Mucosa of descending colon (tissue), 3 donors: ENCODE measurements around the gene CDH4. TPM values are rescaled to one million over a fixed set of nuclear protein-coding genes. Genes with fewer than 3 reads are reported as not detected.

ENCODE experiments used
- ATAC-seq: fragments of 200-7000 bp; cut with Tn5 transposase; one replicate; pipeline ENCODE4 v1.9.1; 2020; ENCODE audit warnings: mild to moderate bottlenecking, moderate library complexity
- DNase-seq, 3 donors: peaks; one replicate each; pipeline ENCODE4 v3.0.0-alpha.2; 2020
- H3K36me3 ChIP-seq: fragments of 200-600 bp; one replicate; pipeline ENCODE4 v1.8.0; 2021; ENCODE audit warnings: low read depth, mild to moderate bottlenecking
- H3K4me1 ChIP-seq: fragments of 200-600 bp; one replicate; pipeline ENCODE4 v1.8.0; 2021; ENCODE audit warnings: low read depth, mild to moderate bottlenecking
- H3K4me3 ChIP-seq: fragments of 200-600 bp; one replicate; pipeline ENCODE4 v1.8.0; 2021; ENCODE audit warnings: mild to moderate bottlenecking
- H3K9me3 ChIP-seq: fragments of 200-600 bp; one replicate; pipeline ENCODE4 v1.8.0; 2021; ENCODE audit warnings: mild to moderate bottlenecking
- intact Hi-C, 2 donors: fragments of 100-400 bp; cut with DNase I in 1 of 2; cut with micrococcal nuclease in 1 of 2; formaldehyde crosslinking; loops; one replicate each; pipeline versions ENCODE4 v1.11.0 to v1.11.1; 2022; cut with DNase I, micrococcal nuclease
- total RNA-seq, 3 donors: library from RNA; stranded (reverse); fragmentation: NEBNext Ultra II Directional in 2 of 3; extraction: Animal tissue kit (Norgen Biotek cat#: 25700) in 2 of 3; gene quantifications; one replicate each; pipeline versions ENCODE4 v1.2.1 to v1.2.4, GENCODE V29; 2021 to 2023
- TF ChIP-seq, protein P1 (sequence below): fragments of 200-600 bp; IDR thresholded peaks from one replicate; pipeline ENCODE4 v1.8.0; 2022; ENCODE audit warnings: antibody characterized with exemption, mild to moderate bottlenecking
- donor health status: DM: no; HTN: no; CAD: no; lungs with moderate emphysema.
- donor health status: DM: no; HTN: no; CAD: no.
- donor health status: DM: no; HTN: yes; CAD: no.

Gene CDH4
- total RNA-seq, 3 donors from 2014 or later, result 0.16 TPM; not detected in 2

DNA sequence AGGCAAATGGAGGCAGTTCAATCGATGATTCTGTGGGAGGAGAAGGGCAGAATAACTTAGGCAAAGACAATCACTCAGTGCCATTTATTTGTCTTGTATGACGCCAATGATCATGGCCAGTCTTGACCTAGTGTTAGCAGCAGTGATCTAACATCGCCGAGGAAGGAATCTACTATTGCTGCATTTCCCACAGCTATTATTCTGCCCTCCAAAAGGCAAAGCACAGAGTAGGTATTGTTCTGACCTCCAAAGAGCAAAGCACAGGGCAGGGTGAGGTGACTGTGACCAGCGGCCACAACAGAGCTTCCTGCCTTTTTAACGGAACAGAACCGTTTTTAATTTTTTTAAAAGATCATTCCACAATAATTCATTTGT, 235.9 kb downstream of the CDH4 start:
- ATAC-seq (no peak), DNase-seq (no peak)
- no peaks in the 10 kb centered on the region for H3K4me1 ChIP-seq
- intact Hi-C loops, result no loop called here
- no peak overlapping the region for H3K4me3 ChIP-seq
- H3K36me3 ChIP-seq, result no peaks in the 10 kb centered on the region
- TF ChIP-seq, protein P1, sequence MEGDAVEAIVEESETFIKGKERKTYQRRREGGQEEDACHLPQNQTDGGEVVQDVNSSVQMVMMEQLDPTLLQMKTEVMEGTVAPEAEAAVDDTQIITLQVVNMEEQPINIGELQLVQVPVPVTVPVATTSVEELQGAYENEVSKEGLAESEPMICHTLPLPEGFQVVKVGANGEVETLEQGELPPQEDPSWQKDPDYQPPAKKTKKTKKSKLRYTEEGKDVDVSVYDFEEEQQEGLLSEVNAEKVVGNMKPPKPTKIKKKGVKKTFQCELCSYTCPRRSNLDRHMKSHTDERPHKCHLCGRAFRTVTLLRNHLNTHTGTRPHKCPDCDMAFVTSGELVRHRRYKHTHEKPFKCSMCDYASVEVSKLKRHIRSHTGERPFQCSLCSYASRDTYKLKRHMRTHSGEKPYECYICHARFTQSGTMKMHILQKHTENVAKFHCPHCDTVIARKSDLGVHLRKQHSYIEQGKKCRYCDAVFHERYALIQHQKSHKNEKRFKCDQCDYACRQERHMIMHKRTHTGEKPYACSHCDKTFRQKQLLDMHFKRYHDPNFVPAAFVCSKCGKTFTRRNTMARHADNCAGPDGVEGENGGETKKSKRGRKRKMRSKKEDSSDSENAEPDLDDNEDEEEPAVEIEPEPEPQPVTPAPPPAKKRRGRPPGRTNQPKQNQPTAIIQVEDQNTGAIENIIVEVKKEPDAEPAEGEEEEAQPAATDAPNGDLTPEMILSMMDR, result no peak
- H3K9me3 ChIP-seq, result no peaks in the 10 kb centered on the region

DNA sequence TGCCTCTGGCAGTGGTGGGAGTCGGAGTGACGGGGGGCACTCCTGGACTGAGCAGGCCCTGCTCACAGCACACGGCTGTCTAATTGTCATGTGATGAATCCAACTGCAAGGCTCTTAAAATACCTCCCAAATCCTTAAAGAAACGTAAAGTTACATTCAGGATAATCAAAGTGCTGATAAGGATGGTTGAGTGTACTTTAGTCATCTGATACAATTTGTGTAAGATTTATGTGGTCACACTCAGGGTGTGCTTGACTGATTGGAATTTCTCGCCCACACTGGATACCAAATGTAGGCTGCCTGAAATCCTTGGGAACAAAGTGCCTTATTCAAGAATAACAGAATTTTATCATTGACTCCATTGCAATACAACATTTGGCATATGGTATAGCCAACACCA, 238.7 kb downstream of the CDH4 start:
- DNase-seq (no peak), ATAC-seq (no peak)
- H3K36me3 ChIP-seq, result no peaks in the 10 kb centered on the region
- TF ChIP-seq, protein P1, result no peak
- no peaks in the 10 kb centered on the region for H3K4me1 ChIP-seq
- intact Hi-C loops, result no loop called here
- no peaks in the 10 kb centered on the region for H3K9me3 ChIP-seq
- no peak overlapping the region for H3K4me3 ChIP-seq

DNA sequence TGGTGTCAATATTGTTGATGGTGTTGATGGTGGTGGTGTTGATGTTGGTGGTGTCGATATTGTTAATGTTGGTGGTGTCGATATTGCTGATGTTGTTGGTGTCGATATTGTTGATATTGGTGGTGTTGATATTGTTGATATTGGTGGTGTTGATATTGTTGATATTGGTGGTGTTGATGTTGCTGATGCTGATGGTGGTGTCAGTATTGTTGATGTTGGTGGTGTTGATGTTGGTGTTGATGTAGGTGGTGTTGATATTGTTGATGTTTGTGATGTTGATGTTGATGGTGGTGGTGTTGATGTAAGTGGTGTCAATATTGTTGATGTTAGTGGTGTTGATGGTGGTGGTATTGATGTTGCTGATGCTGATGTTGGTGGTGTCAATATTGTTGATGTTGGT, 240.0 kb downstream of the CDH4 start:
- intact Hi-C loops, result no loop called here
- Histone ChIP-seq H3K36me3 (no peaks in the 10 kb centered on the region), H3K4me3 (no peak overlapping the region), H3K9me3 (no peaks in the 10 kb centered on the region), H3K4me1 (no peaks in the 10 kb centered on the region)
- DNase-seq, result no peak
- TF ChIP-seq, protein P1, result no peak
- no peak for ATAC-seq

DNA sequence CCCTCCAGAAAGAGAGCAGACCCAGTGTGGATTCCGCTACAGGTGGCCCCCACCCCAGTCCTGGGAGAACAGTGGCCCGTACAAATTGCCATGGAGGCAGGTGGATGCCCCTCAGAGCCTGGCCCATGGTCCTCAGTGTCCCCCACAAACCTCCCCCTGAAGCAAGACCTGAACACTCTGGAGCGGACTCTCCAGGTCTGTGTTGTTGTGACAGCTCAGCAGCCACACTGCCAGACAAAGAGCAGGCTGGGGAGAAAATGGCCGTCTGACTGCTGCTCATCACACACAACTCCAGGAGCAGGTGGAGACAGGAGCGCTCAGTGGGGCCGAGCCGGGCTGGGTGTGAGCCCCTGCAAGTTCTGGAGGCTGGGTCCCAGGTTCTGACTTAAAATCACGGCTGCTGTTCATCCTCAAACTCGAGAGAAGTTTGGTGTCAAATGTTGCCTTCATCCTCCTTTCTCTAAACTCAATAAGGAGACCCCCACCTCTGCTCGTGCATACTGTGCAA, 241.8 kb downstream of the CDH4 start:
- intact Hi-C loops, result no loop called here

DNA sequence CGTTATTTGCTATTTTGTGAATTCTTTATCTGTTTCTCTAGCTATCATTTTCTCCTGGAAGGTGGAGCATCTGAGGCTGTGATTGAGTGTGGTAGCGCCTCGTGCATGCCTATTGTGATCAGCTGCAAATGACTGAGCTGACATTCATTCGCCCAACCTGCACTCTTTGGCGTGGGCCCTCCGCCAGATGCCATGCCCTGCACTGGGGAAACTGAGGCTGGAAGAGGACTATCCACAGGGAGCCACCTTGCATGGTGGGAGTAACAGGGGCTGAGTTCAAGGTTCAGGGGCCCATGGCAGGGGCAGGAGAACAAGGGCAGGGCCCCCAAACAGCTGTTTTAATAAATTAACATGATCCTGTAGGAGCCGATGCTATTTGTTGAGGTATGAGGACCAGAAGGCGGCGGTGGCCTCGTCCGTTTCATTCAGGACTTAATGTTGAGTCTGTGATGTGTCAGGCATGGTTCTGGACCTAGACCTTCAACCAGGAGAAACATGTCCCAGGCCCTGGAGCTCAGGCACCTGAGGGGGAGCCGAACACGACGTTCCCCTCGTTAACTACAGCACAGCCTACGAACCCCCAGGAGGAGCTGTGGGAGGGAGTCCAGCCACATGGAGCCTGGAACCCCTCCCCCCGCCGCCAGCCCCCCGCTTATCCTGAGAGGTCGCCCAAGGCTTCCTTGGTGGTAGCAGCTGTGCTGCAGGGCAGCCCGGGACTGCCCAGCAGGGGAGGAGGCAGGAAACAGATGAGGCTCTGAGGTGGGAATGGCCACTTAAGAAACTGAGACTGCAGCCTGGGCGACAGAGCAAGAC, 242.9 kb downstream of the CDH4 start:
- Histone ChIP-seq H3K4me1 (no peaks in the 10 kb centered on the region), H3K4me3 (no peak overlapping the region), H3K9me3 (no peaks in the 10 kb centered on the region), H3K36me3 (no peaks in the 10 kb centered on the region)
- DNase-seq, result no peak
- intact Hi-C loops, result no loop called here
- TF ChIP-seq, protein P1, result no peak
- ATAC-seq, result no peak

More for the DNA sequence above, 241.8 kb downstream of the CDH4 start:
- TF ChIP-seq, protein P1, result no peak
- no peak overlapping the region for H3K4me3 ChIP-seq
- no peaks in the 10 kb centered on the region for H3K4me1 ChIP-seq
- no peaks in the 10 kb centered on the region for H3K9me3 ChIP-seq
- no peaks in the 10 kb centered on the region for H3K36me3 ChIP-seq
- DNase-seq, result no peak
- no peak for ATAC-seq
